Activated T-helper 2 cell treated with anti-CD3 and anti-CD28 coated beads, Interferon-gamma antibody, Interleukin-2, Interleukin-4, amounts not matched to agents 10 μg/mL and 5 μg/mL and 100 μg/mL, durations not matched to agents 14 hours and 24 hours and 36 hours (primary cell): ENCODE data around the gene GRIA4. TPM values are rescaled to one million over a fixed set of nuclear protein-coding genes. Genes with fewer than 3 reads are reported as not detected.

Source experiments
- DNase-seq: peaks from one replicate; pipeline ENCODE4 v3.0.0; 2021; ENCODE audit warnings: low spot score
- H3K27ac Mint-ChIP-seq: one replicate; pipeline ENCODE4 v1.8.0; 2021; ENCODE audit warnings: mixed read lengths
- H3K27me3 Mint-ChIP-seq: one replicate; pipeline ENCODE4 v1.8.0; 2021; ENCODE audit warnings: low read depth, mixed read lengths
- H3K36me3 Mint-ChIP-seq: one replicate; pipeline ENCODE4 v1.8.0; 2021; ENCODE audit warnings: low read depth, mixed read lengths
- H3K4me1 Mint-ChIP-seq: one replicate; pipeline ENCODE4 v1.8.0; 2021; ENCODE audit warnings: low read depth, mixed read lengths
- H3K4me3 Mint-ChIP-seq: one replicate; pipeline ENCODE4 v1.8.0; 2021; ENCODE audit warnings: low read depth, mild to moderate bottlenecking, moderate library complexity, mixed read lengths
- H3K9me3 Mint-ChIP-seq: one replicate; pipeline ENCODE4 v1.8.0; 2021; ENCODE audit warnings: mixed read lengths
- intact Hi-C: fragments of 100-400 bp; cut with micrococcal nuclease; formaldehyde crosslinking; loops from one replicate; pipeline ENCODE4 v1.15.1; 2023
- total RNA-seq: library from RNA; stranded (reverse); gene quantifications from 2 replicates; pipeline ENCODE4 v1.2.3, GENCODE V29; 2022

GRIA4 gene
- total RNA-seq, 1 donor from 2014 or later = not detected

DNA sequence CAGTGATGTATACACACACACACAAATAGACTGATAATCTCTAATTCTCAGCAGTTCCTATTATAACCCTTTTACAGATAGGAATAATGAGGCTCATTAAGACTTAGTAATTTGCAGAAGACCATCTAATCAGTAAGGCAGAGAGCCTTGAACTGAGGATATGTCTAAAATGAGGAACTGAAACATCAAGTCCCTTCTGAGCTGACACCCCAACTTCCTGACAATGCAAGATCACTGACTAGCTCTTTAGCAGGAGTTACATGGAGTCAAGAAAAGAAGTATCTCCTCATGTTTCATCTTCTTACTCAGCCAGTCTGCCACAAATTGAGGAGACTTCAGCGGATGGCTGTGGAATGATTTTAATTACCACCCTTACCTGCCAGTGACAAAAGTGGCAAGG is 219.2 kb downstream of the GRIA4 start:
- Mint-ChIP-seq H3K9me3 (no peaks in the 10 kb centered on the region), H3K27me3 (no peaks in the 10 kb centered on the region), H3K4me1 (no peaks in the 10 kb centered on the region), H3K27ac (no peak overlapping the region), H3K4me3 (no peak overlapping the region), H3K36me3 (no peaks in the 10 kb centered on the region)
- DNase-seq = no peak
- intact Hi-C loops = no loop called here

DNA sequence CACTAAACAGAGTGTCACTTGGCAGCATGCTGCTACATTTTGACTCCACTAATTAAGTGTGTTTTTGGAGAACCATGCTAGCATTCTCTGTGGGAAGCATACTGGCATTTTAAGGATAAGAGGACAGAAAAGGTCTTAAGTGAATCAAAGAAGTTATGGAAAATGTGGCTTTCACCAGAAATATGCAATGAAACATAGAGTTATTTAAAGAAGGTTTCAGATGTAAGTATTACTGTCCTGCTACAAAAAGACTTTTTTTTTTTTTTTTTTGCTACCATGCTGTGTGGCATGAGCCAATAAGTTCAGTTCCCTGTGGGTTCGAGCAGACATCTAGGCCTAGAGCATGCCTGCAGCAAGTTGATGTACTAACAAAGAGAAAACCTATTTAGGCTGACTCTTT is 224.6 kb downstream of the GRIA4 start:
- Mint-ChIP-seq H3K4me1 (no peaks in the 10 kb centered on the region), H3K36me3 (no peaks in the 10 kb centered on the region), H3K27ac (no peak overlapping the region), H3K4me3 (no peak overlapping the region), H3K27me3 (no peaks in the 10 kb centered on the region), H3K9me3 (no peaks in the 10 kb centered on the region)
- intact Hi-C loops = no loop called here
- DNase-seq = no peak

DNA sequence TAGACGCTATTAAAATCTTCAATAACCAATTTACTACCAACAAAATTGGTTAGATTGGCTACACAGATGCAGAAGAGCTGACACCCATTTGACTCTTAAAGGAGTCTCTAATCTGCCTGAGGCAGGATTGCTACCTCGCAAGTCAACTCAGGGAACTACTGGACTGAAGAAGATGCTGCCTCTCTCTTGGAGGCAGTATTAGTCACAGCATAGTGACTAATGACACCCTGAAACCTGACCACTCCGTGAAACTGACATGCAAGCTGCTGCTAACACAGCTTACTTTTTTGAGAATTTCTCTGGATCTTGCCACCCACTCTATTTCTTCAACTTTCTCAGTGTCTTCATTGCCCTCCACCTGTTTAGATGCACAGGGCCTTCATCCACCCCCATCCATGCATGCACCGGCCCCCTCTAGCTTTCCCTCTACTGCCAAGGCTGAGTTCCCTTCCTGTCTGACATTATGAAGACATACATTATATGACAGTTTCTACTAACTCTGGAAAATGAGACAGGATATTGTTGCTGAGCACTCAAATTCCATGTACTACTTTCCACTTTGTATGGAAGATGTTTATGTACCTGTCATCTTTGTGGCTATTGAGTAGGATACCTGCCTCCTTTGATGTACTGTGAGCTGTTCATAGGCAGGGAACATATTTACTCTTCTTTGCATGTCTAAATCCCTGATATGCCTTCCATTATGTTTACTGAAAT is 229.0 kb downstream of the GRIA4 start:
- H3K9me3 Mint-ChIP-seq = no peaks in the 10 kb centered on the region
- no peak for DNase-seq
- H3K4me3 Mint-ChIP-seq = no peak overlapping the region
- no peaks in the 10 kb centered on the region for H3K36me3 Mint-ChIP-seq
- intact Hi-C loops = no loop called here
- H3K27ac Mint-ChIP-seq = no peak overlapping the region
- no peaks in the 10 kb centered on the region for H3K27me3 Mint-ChIP-seq
- no peaks in the 10 kb centered on the region for H3K4me1 Mint-ChIP-seq

DNA sequence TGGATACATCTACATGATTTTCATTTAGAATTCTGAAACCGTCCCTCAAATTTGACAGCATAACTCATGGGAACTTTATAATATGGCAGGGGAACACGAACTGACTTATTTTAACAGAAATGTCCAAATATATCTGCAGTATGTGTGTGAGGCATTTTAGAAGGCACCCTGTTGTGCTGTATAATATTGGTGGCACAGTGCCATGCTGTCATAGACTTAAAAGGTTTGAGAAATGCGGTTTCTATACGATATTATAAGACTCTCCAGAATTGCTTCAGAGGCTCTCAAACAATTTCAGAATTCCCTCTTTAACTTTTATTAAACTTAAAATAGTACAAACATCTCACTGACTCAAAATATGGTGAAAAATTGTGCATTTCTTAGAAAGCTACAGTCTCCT is 230.5 kb downstream of the GRIA4 start:
- Mint-ChIP-seq H3K36me3 (no peaks in the 10 kb centered on the region), H3K9me3 (no peaks in the 10 kb centered on the region), H3K27me3 (no peaks in the 10 kb centered on the region), H3K4me1 (no peaks in the 10 kb centered on the region), H3K4me3 (no peak overlapping the region), H3K27ac (no peak overlapping the region)
- DNase-seq = no peak
- intact Hi-C loops = no loop called here

DNA sequence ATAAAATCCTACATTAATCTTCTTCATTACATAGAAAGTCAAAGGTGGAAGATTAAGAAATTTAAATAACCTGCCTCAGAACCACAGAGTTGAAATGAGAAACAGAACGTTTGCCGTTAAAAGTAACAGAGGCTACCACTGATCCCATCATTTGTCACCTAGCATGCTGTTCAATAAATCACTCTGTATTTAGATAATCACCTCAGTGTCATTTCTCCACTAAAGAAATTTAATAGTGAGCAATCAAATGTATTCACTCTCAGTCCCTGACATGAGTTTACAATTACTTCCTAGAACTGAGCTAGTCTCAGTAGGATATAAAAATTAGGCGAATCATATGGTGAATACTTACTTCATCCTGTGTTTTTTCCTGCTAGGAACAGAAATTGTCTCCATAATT is 242.5 kb downstream of the GRIA4 start:
- DNase-seq = no peak
- H3K27ac Mint-ChIP-seq = no peak overlapping the region
- H3K4me1 Mint-ChIP-seq = no peaks in the 10 kb centered on the region
- H3K36me3 Mint-ChIP-seq = no peaks in the 10 kb centered on the region
- H3K27me3 Mint-ChIP-seq = no peaks in the 10 kb centered on the region
- no peak overlapping the region for H3K4me3 Mint-ChIP-seq
- intact Hi-C loops = no loop called here
- H3K9me3 Mint-ChIP-seq = no peaks in the 10 kb centered on the region

DNA sequence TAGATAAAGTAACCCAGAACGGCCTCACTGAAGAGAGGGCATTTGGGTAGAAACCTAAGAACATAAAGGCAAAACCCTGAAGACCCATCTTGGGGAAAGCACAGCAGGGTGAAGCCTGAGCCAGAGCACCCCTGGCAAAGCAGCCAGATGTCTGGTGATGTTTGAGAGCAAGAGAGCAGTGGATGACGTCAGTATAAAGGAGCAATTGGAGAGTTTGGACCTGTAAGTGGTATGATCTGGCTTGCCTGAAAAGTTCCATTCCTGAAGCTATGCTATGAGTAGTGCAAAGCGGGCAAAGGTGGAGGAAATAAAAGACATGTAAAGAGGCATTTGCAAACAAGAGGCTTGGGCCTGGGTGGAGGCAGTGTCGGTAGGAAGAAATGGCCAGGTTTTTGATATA is 244.4 kb downstream of the GRIA4 start:
- H3K36me3 Mint-ChIP-seq = no peaks in the 10 kb centered on the region
- H3K4me1 Mint-ChIP-seq = no peaks in the 10 kb centered on the region
- intact Hi-C loops = no loop called here
- no peak overlapping the region for H3K4me3 Mint-ChIP-seq
- H3K9me3 Mint-ChIP-seq = no peaks in the 10 kb centered on the region
- no peak for DNase-seq
- no peaks in the 10 kb centered on the region for H3K27me3 Mint-ChIP-seq
- no peak overlapping the region for H3K27ac Mint-ChIP-seq

DNA sequence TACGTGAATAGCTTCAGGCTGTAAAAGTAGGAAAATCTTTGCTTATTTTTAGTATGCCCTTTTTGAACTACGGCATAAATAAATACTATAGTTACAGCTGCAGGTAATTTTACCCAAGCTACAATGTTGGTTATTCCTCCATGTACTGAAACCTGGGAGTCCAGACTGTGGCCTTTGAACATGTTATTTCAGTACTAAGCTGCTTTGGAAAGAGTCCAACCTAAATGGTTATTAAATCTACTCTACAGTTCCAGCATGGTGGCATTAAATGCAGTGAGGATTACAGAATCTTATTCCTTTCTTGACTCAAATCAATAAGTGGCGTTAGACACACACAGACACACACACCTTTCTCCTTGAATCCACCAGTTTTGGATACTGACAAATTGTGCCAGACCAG is 247.1 kb downstream of the GRIA4 start:
- intact Hi-C loops = no loop called here
- no peak overlapping the region for H3K4me3 Mint-ChIP-seq
- DNase-seq = no peak
- H3K36me3 Mint-ChIP-seq = no peaks in the 10 kb centered on the region
- H3K27ac Mint-ChIP-seq = no peak overlapping the region
- no peaks in the 10 kb centered on the region for H3K9me3 Mint-ChIP-seq
- H3K27me3 Mint-ChIP-seq = no peaks in the 10 kb centered on the region
- no peaks in the 10 kb centered on the region for H3K4me1 Mint-ChIP-seq

DNA sequence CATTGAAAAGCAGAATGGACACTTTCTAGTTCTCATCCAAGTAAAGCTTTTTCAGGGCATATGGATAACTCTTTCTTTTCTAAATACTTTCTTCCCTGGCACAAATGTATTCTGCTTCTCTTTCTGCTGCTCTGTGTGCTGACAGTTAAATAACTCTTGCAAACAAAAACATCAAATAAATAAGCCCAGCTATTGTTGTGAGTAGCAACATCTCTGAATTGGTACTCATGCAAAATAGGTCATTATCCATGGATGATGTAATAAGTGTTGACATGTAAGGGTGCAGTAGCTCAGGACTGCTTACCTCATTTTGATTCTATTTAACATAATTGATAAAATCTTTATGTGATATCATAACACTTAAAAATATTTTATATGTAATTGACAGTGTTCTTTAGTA is 247.9 kb downstream of the GRIA4 start:
- Mint-ChIP-seq H3K4me1 (no peaks in the 10 kb centered on the region), H3K36me3 (no peaks in the 10 kb centered on the region), H3K27me3 (no peaks in the 10 kb centered on the region), H3K9me3 (no peaks in the 10 kb centered on the region), H3K4me3 (no peak overlapping the region), H3K27ac (no peak overlapping the region)
- no peak for DNase-seq
- intact Hi-C loops = no loop called here

DNA sequence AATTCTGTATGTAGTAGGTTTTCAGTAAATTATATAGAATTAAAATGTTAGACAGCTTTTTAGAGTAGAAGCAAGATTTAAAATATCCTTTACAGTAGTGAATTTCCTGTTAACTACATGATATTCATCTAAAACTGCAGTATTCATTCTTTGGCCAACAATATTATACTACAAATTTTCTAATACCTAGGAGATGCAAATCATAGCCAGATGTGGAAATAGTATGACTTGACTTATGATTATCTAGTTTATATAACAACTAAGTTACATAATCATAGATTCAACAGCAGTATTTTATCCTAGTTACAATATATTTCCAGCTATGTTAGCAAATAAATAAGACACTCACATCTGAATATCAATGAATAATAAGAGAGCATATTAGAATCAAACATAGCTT is 249.0 kb downstream of the GRIA4 start:
- intact Hi-C loops = no loop called here
- DNase-seq = no peak
- Mint-ChIP-seq H3K27ac (no peak overlapping the region), H3K4me3 (no peak overlapping the region), H3K9me3 (no peaks in the 10 kb centered on the region), H3K36me3 (no peaks in the 10 kb centered on the region), H3K4me1 (no peaks in the 10 kb centered on the region), H3K27me3 (no peaks in the 10 kb centered on the region)

DNA sequence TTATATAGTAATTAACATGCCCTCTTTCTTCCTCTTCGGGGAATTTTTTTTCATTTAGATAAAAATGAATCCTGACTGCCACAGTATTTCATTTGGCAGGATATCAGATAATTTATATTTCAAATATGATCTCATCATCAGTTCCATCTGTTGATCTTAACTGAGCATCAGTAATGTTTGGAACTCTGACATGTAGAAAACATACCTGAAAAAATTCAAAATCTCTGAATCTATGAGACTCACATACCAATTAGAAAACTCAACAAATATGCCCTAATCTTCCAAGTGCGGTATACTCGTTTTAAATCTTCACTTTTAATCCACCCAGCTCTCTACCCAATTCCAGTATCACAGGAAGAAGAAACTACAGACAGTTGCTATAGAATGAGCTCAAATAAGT is 250.2 kb downstream of the GRIA4 start:
- intact Hi-C loops = no loop called here
- no peaks in the 10 kb centered on the region for H3K27me3 Mint-ChIP-seq
- H3K4me1 Mint-ChIP-seq = no peaks in the 10 kb centered on the region
- no peak overlapping the region for H3K27ac Mint-ChIP-seq
- H3K9me3 Mint-ChIP-seq = no peaks in the 10 kb centered on the region
- H3K36me3 Mint-ChIP-seq = no peaks in the 10 kb centered on the region
- no peak for DNase-seq
- H3K4me3 Mint-ChIP-seq = no peak overlapping the region

DNA sequence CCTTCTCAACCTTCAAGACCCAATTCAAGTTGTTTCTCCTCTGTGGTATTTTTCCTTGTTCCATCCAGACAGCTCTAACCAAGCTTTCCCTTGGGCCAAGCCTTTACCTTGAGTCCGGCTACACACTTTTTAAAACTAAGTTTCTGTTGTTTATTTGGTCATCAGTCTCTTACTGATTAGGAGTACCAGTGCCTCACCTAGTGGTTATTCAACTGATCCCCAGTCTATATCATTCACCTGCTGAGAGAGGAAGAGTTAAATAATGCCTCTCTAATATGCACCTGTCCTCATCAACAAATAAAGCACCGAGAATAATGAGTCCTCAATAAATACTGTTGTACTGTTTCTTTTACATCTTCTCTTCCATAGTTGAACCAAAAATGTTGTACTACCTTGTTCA is 251.4 kb downstream of the GRIA4 start:
- H3K4me1 Mint-ChIP-seq = no peaks in the 10 kb centered on the region
- no peak overlapping the region for H3K27ac Mint-ChIP-seq
- no peak for DNase-seq
- intact Hi-C loops = no loop called here
- no peak overlapping the region for H3K4me3 Mint-ChIP-seq
- H3K9me3 Mint-ChIP-seq = no peaks in the 10 kb centered on the region
- H3K36me3 Mint-ChIP-seq = no peaks in the 10 kb centered on the region
- H3K27me3 Mint-ChIP-seq = no peaks in the 10 kb centered on the region

DNA sequence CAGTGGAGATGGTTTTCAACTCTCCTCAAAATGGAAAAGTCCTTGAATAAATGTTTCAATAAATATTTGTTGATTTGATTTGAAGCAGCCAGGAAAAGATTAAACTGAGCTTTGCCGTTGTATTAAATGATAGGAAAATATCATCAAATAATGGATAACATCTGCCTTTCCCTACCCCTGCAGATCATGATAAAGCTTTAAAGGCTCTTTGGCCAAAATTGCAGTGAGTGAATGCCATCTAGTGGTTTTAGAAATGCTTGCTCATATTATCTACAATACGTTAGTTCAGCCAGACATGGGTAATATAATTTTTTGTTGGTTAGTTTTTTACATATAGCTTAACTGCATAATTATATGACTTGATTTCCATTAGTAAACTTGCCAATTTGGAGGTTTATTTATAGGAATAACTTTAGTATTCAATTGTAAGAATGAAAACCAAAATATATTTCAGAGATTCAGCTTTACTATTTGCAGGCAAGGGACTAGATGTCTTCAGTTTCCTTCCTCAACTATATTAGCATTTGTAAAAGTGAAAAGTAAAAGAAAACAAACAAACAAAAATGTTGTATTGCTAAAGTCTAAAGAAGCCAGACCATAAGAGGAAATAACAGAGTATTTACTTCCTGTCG is 253.0 kb downstream of the GRIA4 start:
- Mint-ChIP-seq H3K36me3 (no peaks in the 10 kb centered on the region), H3K27ac (no peak overlapping the region)
- DNase-seq = no peak

DNA sequence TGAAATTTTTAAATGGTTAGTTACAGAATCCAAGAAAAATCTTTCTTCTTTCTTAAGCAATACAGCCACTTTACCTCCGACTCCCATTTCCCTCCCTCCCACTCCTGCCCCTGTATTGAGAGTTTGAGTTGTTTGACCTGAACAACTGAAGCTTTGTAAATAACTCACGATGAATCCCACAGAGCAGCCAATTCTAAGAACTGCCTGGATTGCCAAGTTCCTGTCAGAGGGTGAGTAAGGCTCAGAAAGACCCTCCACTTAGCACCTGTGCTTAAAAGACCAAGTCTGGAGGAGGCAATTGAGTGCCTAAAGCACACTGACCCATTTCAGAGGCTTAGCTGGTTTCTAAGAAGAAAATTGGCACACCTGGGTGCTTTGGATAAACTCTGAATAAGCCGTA is 253.7 kb downstream of the GRIA4 start:
- intact Hi-C loops = no loop called here
- no peaks in the 10 kb centered on the region for H3K27me3 Mint-ChIP-seq
- no peak overlapping the region for H3K27ac Mint-ChIP-seq

More for the DNA sequence above, 253.0 kb downstream of the GRIA4 start:
- Mint-ChIP-seq H3K9me3 (no peaks in the 10 kb centered on the region), H3K27me3 (no peaks in the 10 kb centered on the region), H3K4me3 (no peak overlapping the region), H3K4me1 (no peaks in the 10 kb centered on the region)
- intact Hi-C loops = no loop called here

More for the DNA sequence above, 253.7 kb downstream of the GRIA4 start:
- no peak for DNase-seq
- Mint-ChIP-seq H3K9me3 (no peaks in the 10 kb centered on the region), H3K36me3 (no peaks in the 10 kb centered on the region), H3K4me1 (no peaks in the 10 kb centered on the region), H3K4me3 (no peak overlapping the region)
